Measurements from ENCODE around the gene COX14. TPM values are rescaled to one million over a fixed set of nuclear protein-coding genes. Genes with fewer than 3 reads are reported as not detected.

Gene COX14
- total and polyA plus RNA-seq, 8 donors = 30.5 to 77.6 (median 36.6) TPM

- no peak for ATAC-seq
- H3K4me1 ChIP-seq = peaks cover 7 to 11% of the 10 kb centered on the region in 2 donors
- intact Hi-C loops (cut with DNase I) = no loop called here
These were observed 9.3 kb upstream of the COX14 start for GRCh38 chr12:50102646-50103309.

GRCh38 chr12:50103351-50103750 is 8.7 kb upstream of the COX14 start:
- Histone ChIP-seq H3K9me3 (no peaks in the 10 kb centered on the region), H3K27ac (no peak overlapping the region), H3K4me3 (no peak overlapping the region), H3K27me3 (no peaks in the 10 kb centered on the region), H3K4me1 (peaks cover 7 to 11% of the 10 kb centered on the region in 2 donors), H3K36me3 (peaks cover 0 to 34% of the 10 kb centered on the region in 2 donors)
- ATAC-seq (no peak), DNase-seq (no peak)
- TF ChIP-seq CTCF (IDR thresholded peaks at IDR 0.05) = no peak
- intact Hi-C loops (cut with DNase I) = no loop called here

More at GRCh38 chr12:50102646-50103309, 9.3 kb upstream of the COX14 start:
- H3K9me3 ChIP-seq = no peaks in the 10 kb centered on the region
- peak in 1 of 4 donors; percentile 27 for DNase-seq
- H3K4me3 ChIP-seq = no peak overlapping the region
- no peak for TF ChIP-seq CTCF (IDR thresholded peaks at IDR 0.05)
- H3K27me3 ChIP-seq = no peaks in the 10 kb centered on the region
- H3K36me3 ChIP-seq = peaks cover 0 to 39% of the 10 kb centered on the region in 2 donors
- no peak overlapping the region for H3K27ac ChIP-seq

- TF ChIP-seq CTCF (IDR thresholded peaks at IDR 0.05) = no peak
- Histone ChIP-seq H3K27ac (no peak within 1 kb of the TSS), H3K4me3 (no peak within 1 kb of the TSS), H3K4me1 (peaks cover 7 to 11% of the 10 kb centered on the region in 2 donors), H3K27me3 (no peaks in the 10 kb centered on the region), H3K36me3 (peaks cover 0 to 29% of the 10 kb centered on the region in 2 donors), H3K9me3 (no peaks in the 10 kb centered on the region)
- intact Hi-C loops (cut with DNase I) = no loop called here
- ATAC-seq (peak; percentile 97), DNase-seq (peak in 3 of 4 donors; percentile 48 to 90 (median 73))
These were observed 8.2 kb upstream of the COX14 start, which contains the start of gene GPD1 for GRCh38 chr12:50103767-50104321. GPD1 (plus strand) TSS chr12:50104008; CDS start chr12:50104051, 43 bp downstream.

GRCh38 chr12:50104417-50105366 is 7.3 kb upstream of the COX14 start:
- intact Hi-C loops (cut with DNase I) = no loop called here
- Histone ChIP-seq H3K4me3 (no peak overlapping the region), H3K36me3 (peaks cover 0 to 20% of the 10 kb centered on the region in 2 donors), H3K27ac (no peak overlapping the region), H3K9me3 (no peaks in the 10 kb centered on the region), H3K4me1 (peaks cover 9 to 11% of the 10 kb centered on the region in 2 donors), H3K27me3 (no peaks in the 10 kb centered on the region)
- TF ChIP-seq CTCF (IDR thresholded peaks at IDR 0.05) = no peak
- no peak for ATAC-seq
- peak in 1 of 4 donors; percentile 69 for DNase-seq
